ENCODE data around the gene TMCO6.

The TMCO6 gene

DNA sequence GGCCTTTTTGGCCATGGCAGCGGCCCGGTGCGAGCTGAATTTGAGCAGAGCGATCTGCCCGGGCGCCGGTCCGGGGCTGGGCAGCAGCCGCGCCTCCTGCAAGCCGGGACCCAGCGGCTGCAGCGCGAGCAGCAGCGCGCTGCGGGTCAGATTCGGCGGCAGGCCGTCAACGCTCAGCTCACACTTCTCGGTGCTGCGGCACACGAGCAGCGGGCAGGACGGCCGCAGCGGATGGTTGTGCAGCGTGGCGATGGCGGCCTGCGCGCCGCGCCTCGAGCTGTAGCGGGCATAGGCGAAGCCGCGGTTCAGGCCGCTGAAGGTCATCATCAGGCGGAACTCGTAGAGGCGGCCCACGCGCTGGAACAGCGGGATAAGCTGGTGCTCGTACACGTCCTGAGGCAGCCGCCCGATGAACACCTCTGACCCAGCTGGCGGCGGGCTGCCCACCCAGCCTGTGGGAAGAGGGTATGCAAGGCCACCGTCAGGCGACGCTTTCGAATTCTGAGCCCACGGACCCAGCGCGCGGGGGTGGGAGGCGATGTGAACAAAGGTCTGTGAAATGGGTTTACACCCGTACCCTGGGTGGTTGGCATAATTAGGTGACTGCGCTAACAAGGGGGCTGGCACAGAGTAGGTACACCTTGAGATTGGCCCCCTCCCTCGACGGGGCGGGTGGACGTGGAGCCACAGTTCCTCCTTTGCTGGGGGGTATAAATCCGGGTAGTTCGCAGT, 33.4 kb downstream of the TMCO6 start:
- H3K27ac Mint-ChIP-seq = no peak overlapping the region
- no peak for DNase-seq
- H3K36me3 Mint-ChIP-seq = peaks cover 49 to 76% of the 10 kb centered on the region in 2 donors
- peak in 1 of 2 donors; percentile 10 for ATAC-seq (replicated peaks)
- peaks cover 3 to 11% of the 10 kb centered on the region in 2 donors for H3K4me1 Mint-ChIP-seq
- no peak overlapping the region for H3K4me3 Mint-ChIP-seq
- no peaks in the 10 kb centered on the region for H3K27me3 Mint-ChIP-seq
- no peaks in the 10 kb centered on the region for H3K9me3 Mint-ChIP-seq

- DNase-seq (no peak), ATAC-seq (replicated peaks) (no peak)
- H3K27me3 Mint-ChIP-seq = no peaks in the 10 kb centered on the region
- no peak within 1 kb of the TSS for H3K4me3 Mint-ChIP-seq
- H3K9me3 Mint-ChIP-seq = no peaks in the 10 kb centered on the region
- H3K36me3 Mint-ChIP-seq = peaks cover 49 to 76% of the 10 kb centered on the region in 2 donors
- peak within 1 kb of the TSS; percentile 56 for H3K27ac Mint-ChIP-seq
- peaks cover 6 to 9% of the 10 kb centered on the region in 2 donors for H3K4me1 Mint-ChIP-seq
Observed at GRCh38 chr5:140673187-140673976, 34.1 kb downstream of the TMCO6 start, which contains the start of gene DND1. TSS of gene DND1 (minus strand) at chr5:140673576. CDS start at chr5:140673542, 34 bp downstream.

- H3K4me1 Mint-ChIP-seq = peaks cover 6 to 7% of the 10 kb centered on the region in 2 donors
- no peak overlapping the region for H3K4me3 Mint-ChIP-seq
- H3K9me3 Mint-ChIP-seq = no peaks in the 10 kb centered on the region
- ATAC-seq (replicated peaks) = no peak
- DNase-seq = no peak
- H3K27me3 Mint-ChIP-seq = no peaks in the 10 kb centered on the region
- H3K36me3 Mint-ChIP-seq = peaks cover 43 to 75% of the 10 kb centered on the region in 2 donors
- H3K27ac Mint-ChIP-seq = peak overlapping the region; percentile 56
Observed at GRCh38 chr5:140674211-140674610, 35.0 kb downstream of the TMCO6 start.

DNA sequence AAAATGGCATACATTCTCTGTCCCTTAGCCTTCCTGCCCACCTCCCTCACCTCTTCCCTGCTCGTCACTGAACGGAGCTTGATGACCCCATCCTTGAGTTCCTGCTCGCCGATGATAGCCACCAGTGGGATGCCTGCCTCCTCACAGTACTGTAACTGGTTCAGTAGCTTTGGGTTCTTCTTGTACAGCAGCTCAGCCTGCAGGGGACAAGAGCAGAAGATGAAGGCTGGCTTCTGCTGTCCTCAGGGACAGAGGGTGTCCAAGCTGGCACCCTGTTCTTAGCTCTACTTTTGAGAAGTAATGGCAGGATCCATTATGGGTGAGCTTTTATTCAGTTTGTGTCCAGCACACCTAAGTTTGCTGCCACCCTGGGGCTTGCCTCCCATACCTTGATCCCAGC, 35.4 kb downstream of the TMCO6 start:
- no peaks in the 10 kb centered on the region for H3K27me3 Mint-ChIP-seq
- peaks cover 41 to 76% of the 10 kb centered on the region in 2 donors for H3K36me3 Mint-ChIP-seq
- H3K27ac Mint-ChIP-seq = peak overlapping the region; percentile 33
- ATAC-seq (replicated peaks) (no peak), DNase-seq (no peak)
- no peaks in the 10 kb centered on the region for H3K9me3 Mint-ChIP-seq
- peak overlapping the region in 1 of 2 donors; percentile 2 for H3K4me3 Mint-ChIP-seq
- peaks cover 6 to 7% of the 10 kb centered on the region in 2 donors for H3K4me1 Mint-ChIP-seq

- Mint-ChIP-seq H3K27ac (no peak overlapping the region), H3K36me3 (peaks cover 40 to 76% of the 10 kb centered on the region in 2 donors)
Observed at GRCh38 chr5:140677947-140678346, 38.7 kb downstream of the TMCO6 start.

DNA sequence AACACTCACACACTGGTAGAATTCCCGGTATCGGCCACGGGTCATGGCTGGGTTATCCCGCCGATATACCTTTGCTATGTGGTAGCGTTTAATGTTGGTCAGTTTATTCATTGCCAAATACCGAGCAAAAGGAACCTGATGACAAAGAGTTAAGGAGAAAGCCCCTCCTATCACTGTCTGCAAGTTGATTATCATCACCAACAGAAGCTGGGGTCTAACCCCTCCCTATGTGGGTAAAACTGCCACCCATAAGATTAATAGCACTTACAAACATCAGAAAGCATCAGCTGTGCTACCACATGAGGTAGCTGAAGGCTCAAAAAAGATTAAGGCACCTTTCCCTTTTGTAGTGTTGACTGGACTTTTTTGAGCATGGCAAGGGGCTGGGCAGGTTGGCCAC, 39.7 kb downstream of the TMCO6 start:
- H3K36me3 Mint-ChIP-seq = peaks cover 38 to 73% of the 10 kb centered on the region in 2 donors
- no peaks in the 10 kb centered on the region for H3K9me3 Mint-ChIP-seq
- H3K4me1 Mint-ChIP-seq = peaks cover 6 to 9% of the 10 kb centered on the region in 2 donors
- ATAC-seq (replicated peaks) = no peak
- peak overlapping the region; percentile 31 for H3K27ac Mint-ChIP-seq
- DNase-seq = no peak
- no peak overlapping the region for H3K4me3 Mint-ChIP-seq
- H3K27me3 Mint-ChIP-seq = no peaks in the 10 kb centered on the region

More at GRCh38 chr5:140677947-140678346, 38.7 kb downstream of the TMCO6 start:
- H3K4me1 Mint-ChIP-seq = peaks cover 6 to 7% of the 10 kb centered on the region in 2 donors
- ATAC-seq (replicated peaks) = no peak
- DNase-seq = no peak
- no peaks in the 10 kb centered on the region for H3K9me3 Mint-ChIP-seq
- no peak overlapping the region for H3K4me3 Mint-ChIP-seq
- H3K27me3 Mint-ChIP-seq = no peaks in the 10 kb centered on the region

DNA sequence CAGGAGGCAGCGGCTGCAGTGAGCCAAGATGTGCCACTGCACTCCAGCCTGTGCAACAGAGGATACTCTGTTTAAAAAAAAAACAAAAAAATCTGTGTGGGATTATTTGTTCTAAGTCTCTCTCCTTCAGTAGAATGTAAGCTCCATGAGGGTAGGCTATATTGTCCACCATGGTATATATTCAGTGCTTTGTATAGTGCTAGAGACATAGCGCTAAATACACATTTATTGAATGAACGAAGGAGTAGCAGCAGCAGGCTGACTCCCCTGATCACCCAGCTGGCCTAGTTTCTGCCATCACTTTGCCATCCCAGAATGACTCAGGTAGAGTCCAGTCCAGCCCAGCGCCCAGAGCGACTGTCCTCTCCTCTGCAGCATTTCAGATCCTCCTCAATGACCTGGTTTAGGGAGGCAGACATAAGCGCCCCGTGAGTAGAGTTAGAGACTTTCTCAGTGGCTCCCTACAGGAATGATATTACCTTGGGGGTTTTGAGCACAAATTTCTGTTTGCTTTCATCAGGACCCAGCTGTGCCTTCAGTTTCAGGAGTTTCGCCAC, 51.2 kb downstream of the TMCO6 start:
- Mint-ChIP-seq H3K9me3 (no peaks in the 10 kb centered on the region), H3K4me1 (peaks cover 15 to 17% of the 10 kb centered on the region in 2 donors), H3K4me3 (peak overlapping the region; percentile 94 to 100), H3K27me3 (no peaks in the 10 kb centered on the region), H3K27ac (peak overlapping the region; percentile 97), H3K36me3 (peaks cover 10 to 24% of the 10 kb centered on the region in 2 donors)
- ATAC-seq (replicated peaks) = peak in 1 of 2 donors; percentile 3
- DNase-seq = no peak

DNA sequence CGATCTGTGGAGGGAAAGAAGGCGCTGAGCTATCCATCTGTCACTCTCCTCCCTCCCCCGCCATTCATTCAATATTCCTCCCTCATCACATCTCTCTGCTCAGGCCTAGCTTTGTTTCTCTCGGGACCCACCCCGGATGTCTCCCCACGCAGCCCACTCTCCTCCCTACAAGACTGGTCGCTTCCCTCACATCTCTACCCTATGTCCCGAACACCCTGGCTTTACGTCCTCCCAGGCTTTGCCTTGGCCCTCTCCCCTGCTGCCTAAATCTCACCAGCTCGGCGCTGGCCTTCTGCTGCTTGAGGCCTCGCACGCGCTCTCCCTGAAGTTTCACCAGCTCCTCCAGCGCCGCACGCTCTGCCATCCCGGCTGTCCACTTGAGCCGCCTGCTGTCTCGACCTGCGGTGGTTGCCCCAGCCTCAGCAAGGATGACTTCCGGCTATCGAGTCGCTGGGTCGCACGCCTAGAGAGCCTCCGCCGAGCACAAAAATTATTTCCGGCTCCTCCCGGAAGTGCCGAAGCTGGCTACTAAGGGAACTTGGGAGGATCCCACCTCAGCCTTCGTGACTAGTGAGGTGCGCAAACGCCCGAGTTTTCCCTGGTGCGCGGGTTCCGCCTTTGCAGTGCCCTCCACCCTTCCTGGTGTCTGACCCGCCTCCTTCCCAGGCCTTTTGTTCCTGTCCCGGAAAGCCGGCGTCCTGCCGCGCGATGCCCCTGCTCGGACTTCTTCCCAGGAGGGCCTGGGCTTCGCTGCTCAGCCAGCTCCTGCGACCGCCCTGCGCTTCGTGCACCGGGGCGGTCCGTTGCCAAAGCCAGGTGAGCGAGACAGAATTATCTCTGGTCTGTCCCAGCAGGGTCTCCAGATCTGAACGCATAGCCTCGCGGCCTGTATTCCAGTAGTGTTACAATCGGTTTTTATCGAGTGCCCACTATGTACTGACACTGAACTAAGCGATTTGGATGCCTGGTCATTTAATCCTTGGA, 52.0 kb downstream of the TMCO6 start, which contains the start of the genes HARS1 and HARS2:
Gene HARS1, minus strand, starts transcription at position 430 of the 984 bp plus-strand sequence. Its CDS starts 66 bp downstream, at position 364.
Gene HARS2, plus strand, starts transcription at position 515 of the 984 bp plus-strand sequence. Its CDS starts 194 bp downstream, at position 709.
- DNase-seq (peak; percentile 87), ATAC-seq (replicated peaks) (peak; percentile 98)
- Mint-ChIP-seq H3K4me3 (peak within 1 kb of the TSS; percentile 94 to 100), H3K36me3 (peaks cover 13 to 32% of the 10 kb centered on the region in 2 donors), H3K27ac (peak within 1 kb of the TSS; percentile 97), H3K27me3 (no peaks in the 10 kb centered on the region), H3K9me3 (no peaks in the 10 kb centered on the region), H3K4me1 (peaks cover 15 to 17% of the 10 kb centered on the region in 2 donors)

DNA sequence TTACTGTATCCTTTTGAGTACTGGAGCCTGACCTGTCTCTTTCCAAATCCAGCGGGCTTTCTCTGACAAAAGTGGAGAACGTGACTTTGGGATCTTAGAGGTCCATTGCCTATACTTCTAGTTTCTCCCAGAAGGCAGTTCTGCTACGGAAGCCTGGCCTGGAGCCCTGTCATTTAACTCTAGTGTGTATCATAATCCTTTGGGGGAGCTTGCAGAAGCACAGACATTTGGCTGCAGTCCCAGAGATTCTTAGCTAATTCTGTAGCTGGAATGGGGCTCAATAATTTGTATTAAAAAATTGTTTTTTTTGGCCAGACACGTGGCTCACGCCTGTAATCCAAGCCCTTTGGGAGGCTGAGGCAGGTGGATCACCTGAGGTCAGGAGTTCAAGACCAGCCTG, 55.0 kb downstream of the TMCO6 start:
- Mint-ChIP-seq H3K4me3 (no peak overlapping the region), H3K4me1 (peaks cover 17 to 18% of the 10 kb centered on the region in 2 donors), H3K36me3 (peaks cover 34 to 60% of the 10 kb centered on the region in 2 donors), H3K9me3 (no peaks in the 10 kb centered on the region), H3K27ac (peak overlapping the region; percentile 37), H3K27me3 (no peaks in the 10 kb centered on the region)
- ATAC-seq (replicated peaks) (no peak), DNase-seq (no peak)
